C4-2B (cell line): ENCODE results near the gene AOAH.

Experiments used
- ZFX ChIP-seq: fragments of 450-650 bp; IDR thresholded peaks from 2 replicates; pipeline ENCODE4 v1.6.1; 2017
- TF ChIP-seq, protein P1 (sequence below): fragments of 450-650 bp; conservative IDR thresholded peaks from 2 replicates; pipeline ENCODE4 v1.5.1; 2017; ENCODE audit warnings: mild to moderate bottlenecking

DNA sequence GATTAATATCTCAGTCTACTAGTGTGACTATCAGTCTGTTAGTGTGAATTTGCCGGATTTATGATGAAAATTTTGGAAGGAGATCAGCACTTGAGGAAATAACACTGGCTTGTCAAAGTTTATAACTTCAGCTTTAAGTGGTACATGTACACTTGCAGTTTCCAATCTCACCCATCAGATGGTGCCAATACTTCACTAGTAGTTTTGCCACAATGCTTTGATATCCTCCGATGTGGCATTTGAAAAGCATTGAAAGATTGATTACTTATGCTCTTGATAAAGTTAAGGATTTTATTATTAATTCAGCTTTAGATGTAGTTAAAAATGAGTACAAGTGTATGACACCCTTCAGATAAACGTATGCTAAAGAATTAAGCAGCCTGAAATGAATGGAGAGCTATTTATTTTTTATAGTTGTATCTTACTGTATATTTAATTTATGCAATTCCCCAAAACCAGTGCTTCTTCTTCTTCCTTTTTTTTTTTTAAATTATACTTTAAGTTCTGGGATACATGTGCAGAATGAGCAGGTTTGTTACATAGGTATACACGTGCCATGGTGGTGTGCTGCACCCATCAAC is 236.4 kb downstream of the AOAH start:
- TF ChIP-seq, protein P1, sequence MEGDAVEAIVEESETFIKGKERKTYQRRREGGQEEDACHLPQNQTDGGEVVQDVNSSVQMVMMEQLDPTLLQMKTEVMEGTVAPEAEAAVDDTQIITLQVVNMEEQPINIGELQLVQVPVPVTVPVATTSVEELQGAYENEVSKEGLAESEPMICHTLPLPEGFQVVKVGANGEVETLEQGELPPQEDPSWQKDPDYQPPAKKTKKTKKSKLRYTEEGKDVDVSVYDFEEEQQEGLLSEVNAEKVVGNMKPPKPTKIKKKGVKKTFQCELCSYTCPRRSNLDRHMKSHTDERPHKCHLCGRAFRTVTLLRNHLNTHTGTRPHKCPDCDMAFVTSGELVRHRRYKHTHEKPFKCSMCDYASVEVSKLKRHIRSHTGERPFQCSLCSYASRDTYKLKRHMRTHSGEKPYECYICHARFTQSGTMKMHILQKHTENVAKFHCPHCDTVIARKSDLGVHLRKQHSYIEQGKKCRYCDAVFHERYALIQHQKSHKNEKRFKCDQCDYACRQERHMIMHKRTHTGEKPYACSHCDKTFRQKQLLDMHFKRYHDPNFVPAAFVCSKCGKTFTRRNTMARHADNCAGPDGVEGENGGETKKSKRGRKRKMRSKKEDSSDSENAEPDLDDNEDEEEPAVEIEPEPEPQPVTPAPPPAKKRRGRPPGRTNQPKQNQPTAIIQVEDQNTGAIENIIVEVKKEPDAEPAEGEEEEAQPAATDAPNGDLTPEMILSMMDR: peak; percentile 83
- TF ChIP-seq ZFX: no peak
